Astrocyte (in vitro differentiated cells and primary cell): ENCODE measurements around the gene FAM229A. TPM values are rescaled to one million over a fixed set of nuclear protein-coding genes. Genes with fewer than 3 reads are reported as not detected.

ENCODE experiments used
- DNase-seq: peaks from one replicate; pipeline ENCODE4 v3.0.0-alpha.2; 2010; ENCODE audit warnings: low read depth
- FAIRE-seq: peaks from 2 replicates; lab custom pipeline; 2011; peaks lifted over from hg19 to GRCh38; lab: Jason Lieb, UNC
- H2AFZ ChIP-seq: 2 replicates; pipeline ENCODE4 v1.6.0; 2012; ENCODE audit warnings: low read depth, low read length, inconsistent platforms
- H3K27ac ChIP-seq: 2 replicates; pipeline ENCODE4 v1.5.1; 2011; ENCODE audit warnings: low read depth, low read length, inconsistent platforms
- H3K27me3 ChIP-seq: 2 replicates; pipeline ENCODE4 v1.6.0; 2011; ENCODE audit warnings: low read length, inconsistent platforms; ENCODE audit not compliant: insufficient read depth
- H3K36me3 ChIP-seq: 2 replicates; pipeline ENCODE4 v1.5.1; 2011; ENCODE audit warnings: low read length, inconsistent platforms; ENCODE audit not compliant: insufficient read depth
- H3K4me1 ChIP-seq: 2 replicates; pipeline ENCODE4 v1.5.1; 2011; ENCODE audit warnings: low read length, inconsistent platforms; ENCODE audit not compliant: insufficient read depth
- H3K4me2 ChIP-seq: 2 replicates; pipeline ENCODE4 v1.6.0; 2012; ENCODE audit warnings: low read length, inconsistent platforms
- H3K4me3 ChIP-seq: 2 replicates; pipeline ENCODE4 v1.5.1; 2011; ENCODE audit warnings: low read depth, mild to moderate bottlenecking, low read length, inconsistent platforms; ENCODE audit not compliant: insufficient read depth
- H3K79me2 ChIP-seq: 2 replicates; pipeline ENCODE4 v1.6.0; 2012; ENCODE audit warnings: mild to moderate bottlenecking, low read length, inconsistent platforms; ENCODE audit not compliant: insufficient read depth
- H3K9ac ChIP-seq: 2 replicates; pipeline ENCODE4 v1.6.0; 2012; ENCODE audit warnings: mild to moderate bottlenecking, low read length, inconsistent platforms
- H3K9me3 ChIP-seq: 2 replicates; pipeline ENCODE4 v1.5.1; 2012; ENCODE audit warnings: low read depth, mild to moderate bottlenecking, low read length, inconsistent platforms; ENCODE audit not compliant: insufficient read depth
- H4K20me1 ChIP-seq: 2 replicates; pipeline ENCODE4 v1.6.0; 2012; ENCODE audit warnings: low read length, inconsistent platforms; ENCODE audit not compliant: insufficient read depth
- H3K27ac Mint-ChIP-seq: one replicate; pipeline ENCODE4 v1.8.0; 2021; ENCODE audit warnings: mild to moderate bottlenecking, mixed read lengths; ENCODE audit not compliant: unreplicated experiment
- H3K27me3 Mint-ChIP-seq: one replicate; pipeline ENCODE4 v1.8.0; 2021; ENCODE audit warnings: low read depth, mixed read lengths; ENCODE audit not compliant: unreplicated experiment
- H3K36me3 Mint-ChIP-seq: one replicate; pipeline ENCODE4 v1.8.0; 2021; ENCODE audit warnings: low read depth, mixed read lengths; ENCODE audit not compliant: unreplicated experiment
- H3K4me1 Mint-ChIP-seq: one replicate; pipeline ENCODE4 v1.8.0; 2021; ENCODE audit warnings: low read depth, mixed read lengths; ENCODE audit not compliant: unreplicated experiment
- H3K4me3 Mint-ChIP-seq: one replicate; pipeline ENCODE4 v1.8.0; 2021; ENCODE audit warnings: mild to moderate bottlenecking, moderate library complexity, mixed read lengths; ENCODE audit not compliant: unreplicated experiment
- H3K9me3 Mint-ChIP-seq: one replicate; pipeline ENCODE4 v1.8.0; 2021; ENCODE audit warnings: mild to moderate bottlenecking, mixed read lengths; ENCODE audit not compliant: unreplicated experiment
- CTCF ChIP-seq: IDR thresholded peaks from 2 replicates; pipeline ENCODE4 v1.5.1; 2011; ENCODE audit warnings: low read depth, mild to moderate bottlenecking, inconsistent platforms, low read length, moderate library complexity; ENCODE audit not compliant: insufficient read depth
- EZH2 ChIP-seq: IDR thresholded peaks from 2 replicates; pipeline ENCODE4 v1.6.1; 2012; ENCODE audit warnings: mild to moderate bottlenecking, low read length, inconsistent platforms; ENCODE audit not compliant: insufficient read depth
- total RNA-seq: library from RNA; stranded (reverse); gene quantifications from 2 replicates; pipeline ENCODE4 v1.2.1, GENCODE V29; 2021

Gene FAM229A
- total RNA-seq, 1 donor from 2014 or later: 4.2 TPM

GRCh38 chr1:32342704-32343103 lies 19.6 kb downstream of the FAM229A start:
- H3K4me3 ChIP-seq: no peak overlapping the region
- peaks cover 3% of the 10 kb centered on the region for H4K20me1 ChIP-seq
- H3K36me3 ChIP-seq: no peaks in the 10 kb centered on the region
- H3K9me3 Mint-ChIP-seq: no peaks in the 10 kb centered on the region
- no peak overlapping the region for H3K9ac ChIP-seq
- TF ChIP-seq EZH2 (no peak), CTCF (no peak)
- H3K79me2 ChIP-seq: no peaks in the 10 kb centered on the region
- H3K27ac ChIP-seq: no peak overlapping the region
- peaks cover 3% of the 10 kb centered on the region for H3K27me3 ChIP-seq
- H3K4me2 ChIP-seq: no peak overlapping the region
- no peak overlapping the region for H3K4me3 Mint-ChIP-seq
- H3K4me1 Mint-ChIP-seq: peaks cover 23% of the 10 kb centered on the region
- peaks cover 21% of the 10 kb centered on the region for H3K27me3 Mint-ChIP-seq
- H2AFZ ChIP-seq: no peak overlapping the region
- no peak for DNase-seq
- peak overlapping the region; percentile 47 for H3K27ac Mint-ChIP-seq
- FAIRE-seq: no peak
- peaks cover 6% of the 10 kb centered on the region for H3K36me3 Mint-ChIP-seq
- no peaks in the 10 kb centered on the region for H3K9me3 ChIP-seq
- peaks cover 26% of the 10 kb centered on the region for H3K4me1 ChIP-seq

- peaks cover 3% of the 10 kb centered on the region for H3K27me3 ChIP-seq
- H3K36me3 ChIP-seq: no peaks in the 10 kb centered on the region
- DNase-seq (no peak), FAIRE-seq (no peak)
- peaks cover 27% of the 10 kb centered on the region for H3K4me1 Mint-ChIP-seq
- peaks cover 6% of the 10 kb centered on the region for H3K36me3 Mint-ChIP-seq
- H3K9me3 Mint-ChIP-seq: no peaks in the 10 kb centered on the region
- no peak overlapping the region for H3K27ac Mint-ChIP-seq
- H3K4me2 ChIP-seq: no peak overlapping the region
- peaks cover 21% of the 10 kb centered on the region for H3K27me3 Mint-ChIP-seq
- no peak for TF ChIP-seq CTCF
- H2AFZ ChIP-seq: no peak overlapping the region
- peaks cover 5% of the 10 kb centered on the region for H4K20me1 ChIP-seq
- no peak overlapping the region for H3K4me3 Mint-ChIP-seq
- H3K9me3 ChIP-seq: no peaks in the 10 kb centered on the region
- no peak overlapping the region for H3K9ac ChIP-seq
- H3K27ac ChIP-seq: no peak overlapping the region
- peaks cover 34% of the 10 kb centered on the region for H3K4me1 ChIP-seq
- H3K79me2 ChIP-seq: no peaks in the 10 kb centered on the region
- H3K4me3 ChIP-seq: no peak overlapping the region
Measured at GRCh38 chr1:32341971-32342370, 20.3 kb downstream of the FAM229A start.

GRCh38 chr1:32341186-32341757 lies 21.0 kb downstream of the FAM229A start:
- peaks cover 14% of the 10 kb centered on the region for H3K27me3 Mint-ChIP-seq
- no peak overlapping the region for H3K4me2 ChIP-seq
- FAIRE-seq: no peak
- peaks cover 41% of the 10 kb centered on the region for H3K4me1 ChIP-seq
- no peaks in the 10 kb centered on the region for H3K79me2 ChIP-seq
- peaks cover 24% of the 10 kb centered on the region for H3K4me1 Mint-ChIP-seq
- H3K36me3 ChIP-seq: no peaks in the 10 kb centered on the region
- H4K20me1 ChIP-seq: peaks cover 9% of the 10 kb centered on the region
- no peaks in the 10 kb centered on the region for H3K9me3 Mint-ChIP-seq
- TF ChIP-seq EZH2: no peak
- no peak for TF ChIP-seq CTCF
- no peak overlapping the region for H3K9ac ChIP-seq
- DNase-seq: no peak
- H3K27ac ChIP-seq: no peak overlapping the region
- peaks cover 6% of the 10 kb centered on the region for H3K36me3 Mint-ChIP-seq
- no peak overlapping the region for H2AFZ ChIP-seq
- no peaks in the 10 kb centered on the region for H3K9me3 ChIP-seq
- no peak overlapping the region for H3K27ac Mint-ChIP-seq
- H3K4me3 ChIP-seq: no peak overlapping the region
- no peaks in the 10 kb centered on the region for H3K27me3 ChIP-seq
- no peak overlapping the region for H3K4me3 Mint-ChIP-seq
